Astrocyte (in vitro differentiated cells and primary cell): Measurements from ENCODE around the gene SORL1-AS1.

Experiments
- DNase-seq: peaks from one replicate; pipeline ENCODE4 v3.0.0-alpha.2; 2010; ENCODE audit warnings: low read depth
- FAIRE-seq: peaks from 2 replicates; lab custom pipeline; 2011; peaks lifted over from hg19 to GRCh38; lab: Jason Lieb, UNC
- H2AFZ ChIP-seq: 2 replicates; pipeline ENCODE4 v1.6.0; 2012; ENCODE audit warnings: low read depth, low read length, inconsistent platforms
- H3K27ac ChIP-seq: 2 replicates; pipeline ENCODE4 v1.5.1; 2011; ENCODE audit warnings: low read depth, low read length, inconsistent platforms
- H3K27me3 ChIP-seq: 2 replicates; pipeline ENCODE4 v1.6.0; 2011; ENCODE audit warnings: low read length, inconsistent platforms; ENCODE audit not compliant: insufficient read depth
- H3K36me3 ChIP-seq: 2 replicates; pipeline ENCODE4 v1.5.1; 2011; ENCODE audit warnings: low read length, inconsistent platforms; ENCODE audit not compliant: insufficient read depth
- H3K4me1 ChIP-seq: 2 replicates; pipeline ENCODE4 v1.5.1; 2011; ENCODE audit warnings: low read length, inconsistent platforms; ENCODE audit not compliant: insufficient read depth
- H3K4me2 ChIP-seq: 2 replicates; pipeline ENCODE4 v1.6.0; 2012; ENCODE audit warnings: low read length, inconsistent platforms
- H3K4me3 ChIP-seq: 2 replicates; pipeline ENCODE4 v1.5.1; 2011; ENCODE audit warnings: low read depth, mild to moderate bottlenecking, low read length, inconsistent platforms; ENCODE audit not compliant: insufficient read depth
- H3K79me2 ChIP-seq: 2 replicates; pipeline ENCODE4 v1.6.0; 2012; ENCODE audit warnings: mild to moderate bottlenecking, low read length, inconsistent platforms; ENCODE audit not compliant: insufficient read depth
- H3K9ac ChIP-seq: 2 replicates; pipeline ENCODE4 v1.6.0; 2012; ENCODE audit warnings: mild to moderate bottlenecking, low read length, inconsistent platforms
- H3K9me3 ChIP-seq: 2 replicates; pipeline ENCODE4 v1.5.1; 2012; ENCODE audit warnings: low read depth, mild to moderate bottlenecking, low read length, inconsistent platforms; ENCODE audit not compliant: insufficient read depth
- H4K20me1 ChIP-seq: 2 replicates; pipeline ENCODE4 v1.6.0; 2012; ENCODE audit warnings: low read length, inconsistent platforms; ENCODE audit not compliant: insufficient read depth
- H3K27ac Mint-ChIP-seq: one replicate; pipeline ENCODE4 v1.8.0; 2021; ENCODE audit warnings: mild to moderate bottlenecking, mixed read lengths; ENCODE audit not compliant: unreplicated experiment
- H3K27me3 Mint-ChIP-seq: one replicate; pipeline ENCODE4 v1.8.0; 2021; ENCODE audit warnings: low read depth, mixed read lengths; ENCODE audit not compliant: unreplicated experiment
- H3K36me3 Mint-ChIP-seq: one replicate; pipeline ENCODE4 v1.8.0; 2021; ENCODE audit warnings: low read depth, mixed read lengths; ENCODE audit not compliant: unreplicated experiment
- H3K4me1 Mint-ChIP-seq: one replicate; pipeline ENCODE4 v1.8.0; 2021; ENCODE audit warnings: low read depth, mixed read lengths; ENCODE audit not compliant: unreplicated experiment
- H3K4me3 Mint-ChIP-seq: one replicate; pipeline ENCODE4 v1.8.0; 2021; ENCODE audit warnings: mild to moderate bottlenecking, moderate library complexity, mixed read lengths; ENCODE audit not compliant: unreplicated experiment
- H3K9me3 Mint-ChIP-seq: one replicate; pipeline ENCODE4 v1.8.0; 2021; ENCODE audit warnings: mild to moderate bottlenecking, mixed read lengths; ENCODE audit not compliant: unreplicated experiment
- EZH2 ChIP-seq: IDR thresholded peaks from 2 replicates; pipeline ENCODE4 v1.6.1; 2012; ENCODE audit warnings: mild to moderate bottlenecking, low read length, inconsistent platforms; ENCODE audit not compliant: insufficient read depth
- TF ChIP-seq, protein P1 (sequence below): IDR thresholded peaks from 2 replicates; pipeline ENCODE4 v1.5.1; 2011; ENCODE audit warnings: low read depth, mild to moderate bottlenecking, inconsistent platforms, low read length, moderate library complexity; ENCODE audit not compliant: insufficient read depth

Gene SORL1-AS1

GRCh38 chr11:121478895-121479697, 26.3 kb upstream of the SORL1-AS1 start:
- no peaks in the 10 kb centered on the region for H3K4me1 ChIP-seq
- H3K27ac Mint-ChIP-seq: no peak overlapping the region
- peaks cover 3% of the 10 kb centered on the region for H3K27me3 ChIP-seq
- H3K4me2 ChIP-seq: no peak overlapping the region
- H3K4me3 ChIP-seq: no peak overlapping the region
- no peaks in the 10 kb centered on the region for H3K79me2 ChIP-seq
- H3K9ac ChIP-seq: no peak overlapping the region
- H3K4me3 Mint-ChIP-seq: no peak overlapping the region
- peaks cover 3% of the 10 kb centered on the region for H3K36me3 Mint-ChIP-seq
- no peak for TF ChIP-seq EZH2
- TF ChIP-seq, protein P1, sequence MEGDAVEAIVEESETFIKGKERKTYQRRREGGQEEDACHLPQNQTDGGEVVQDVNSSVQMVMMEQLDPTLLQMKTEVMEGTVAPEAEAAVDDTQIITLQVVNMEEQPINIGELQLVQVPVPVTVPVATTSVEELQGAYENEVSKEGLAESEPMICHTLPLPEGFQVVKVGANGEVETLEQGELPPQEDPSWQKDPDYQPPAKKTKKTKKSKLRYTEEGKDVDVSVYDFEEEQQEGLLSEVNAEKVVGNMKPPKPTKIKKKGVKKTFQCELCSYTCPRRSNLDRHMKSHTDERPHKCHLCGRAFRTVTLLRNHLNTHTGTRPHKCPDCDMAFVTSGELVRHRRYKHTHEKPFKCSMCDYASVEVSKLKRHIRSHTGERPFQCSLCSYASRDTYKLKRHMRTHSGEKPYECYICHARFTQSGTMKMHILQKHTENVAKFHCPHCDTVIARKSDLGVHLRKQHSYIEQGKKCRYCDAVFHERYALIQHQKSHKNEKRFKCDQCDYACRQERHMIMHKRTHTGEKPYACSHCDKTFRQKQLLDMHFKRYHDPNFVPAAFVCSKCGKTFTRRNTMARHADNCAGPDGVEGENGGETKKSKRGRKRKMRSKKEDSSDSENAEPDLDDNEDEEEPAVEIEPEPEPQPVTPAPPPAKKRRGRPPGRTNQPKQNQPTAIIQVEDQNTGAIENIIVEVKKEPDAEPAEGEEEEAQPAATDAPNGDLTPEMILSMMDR: no peak
- no peaks in the 10 kb centered on the region for H3K9me3 ChIP-seq
- no peaks in the 10 kb centered on the region for H3K27me3 Mint-ChIP-seq
- DNase-seq: no peak
- no peaks in the 10 kb centered on the region for H3K9me3 Mint-ChIP-seq
- no peak overlapping the region for H3K27ac ChIP-seq
- H3K36me3 ChIP-seq: no peaks in the 10 kb centered on the region
- peaks cover 13% of the 10 kb centered on the region for H3K4me1 Mint-ChIP-seq
- no peak overlapping the region for H2AFZ ChIP-seq
- no peaks in the 10 kb centered on the region for H4K20me1 ChIP-seq
- FAIRE-seq: no peak

GRCh38 chr11:121478226-121478894, 25.6 kb upstream of the SORL1-AS1 start:
- peaks cover 3% of the 10 kb centered on the region for H3K27me3 ChIP-seq
- Mint-ChIP-seq H3K27me3 (no peaks in the 10 kb centered on the region), H3K27ac (no peak overlapping the region), H3K4me1 (peaks cover 14% of the 10 kb centered on the region), H3K9me3 (no peaks in the 10 kb centered on the region), H3K36me3 (peaks cover 3% of the 10 kb centered on the region), H3K4me3 (no peak overlapping the region)
- H3K4me1 ChIP-seq: no peaks in the 10 kb centered on the region
- no peaks in the 10 kb centered on the region for H3K79me2 ChIP-seq
- no peak overlapping the region for H3K4me3 ChIP-seq
- no peak overlapping the region for H3K4me2 ChIP-seq
- H2AFZ ChIP-seq: no peak overlapping the region
- H4K20me1 ChIP-seq: no peaks in the 10 kb centered on the region
- no peaks in the 10 kb centered on the region for H3K9me3 ChIP-seq
- no peak for DNase-seq
- TF ChIP-seq, protein P1: no peak
- no peak for TF ChIP-seq EZH2
- no peaks in the 10 kb centered on the region for H3K36me3 ChIP-seq
- no peak overlapping the region for H3K27ac ChIP-seq
- FAIRE-seq: no peak
- no peak overlapping the region for H3K9ac ChIP-seq
